GM19240 (cell line): ENCODE measurements around the gene LSAMP.

Source experiments
- DNase-seq: peaks from one replicate; pipeline ENCODE4 v3.0.0; 2011; ENCODE audit warnings: low spot score; ENCODE audit not compliant: insufficient read length

Gene LSAMP

GRCh38 chr3:115980709-115981108, 464.6 kb downstream of the LSAMP start:
- no peak for DNase-seq

GRCh38 chr3:115977866-115978265, 467.4 kb downstream of the LSAMP start:
- DNase-seq = no peak

GRCh38 chr3:115975796-115976195, 469.5 kb downstream of the LSAMP start:
- no peak for DNase-seq

GRCh38 chr3:115975353-115975752, 469.9 kb downstream of the LSAMP start:
- no peak for DNase-seq

GRCh38 chr3:115974940-115975339, 470.3 kb downstream of the LSAMP start:
- no peak for DNase-seq

- no peak for DNase-seq
Measured at GRCh38 chr3:115968871-115969270, 476.4 kb downstream of the LSAMP start.

- DNase-seq = no peak
Measured at GRCh38 chr3:115961380-115961779, 483.9 kb downstream of the LSAMP start.

- DNase-seq = no peak
Measured at GRCh38 chr3:115960799-115961198, 484.5 kb downstream of the LSAMP start.

GRCh38 chr3:115958526-115958925, 486.8 kb downstream of the LSAMP start:
- no peak for DNase-seq

GRCh38 chr3:115947325-115947724, 498.0 kb downstream of the LSAMP start:
- DNase-seq = no peak

GRCh38 chr3:115943579-115943978, 501.7 kb downstream of the LSAMP start:
- DNase-seq = no peak

GRCh38 chr3:115937054-115937453, 508.2 kb downstream of the LSAMP start:
- DNase-seq = no peak

- no peak for DNase-seq
Measured at GRCh38 chr3:115932807-115933206, 512.5 kb downstream of the LSAMP start.

GRCh38 chr3:115931581-115931980, 513.7 kb downstream of the LSAMP start:
- no peak for DNase-seq

- no peak for DNase-seq
Measured at GRCh38 chr3:115930922-115931321, 514.4 kb downstream of the LSAMP start.

GRCh38 chr3:115930168-115930567, 515.1 kb downstream of the LSAMP start:
- DNase-seq = no peak

GRCh38 chr3:115928376-115928775, 516.9 kb downstream of the LSAMP start:
- no peak for DNase-seq

- no peak for DNase-seq
Measured at GRCh38 chr3:115927197-115927596, 518.1 kb downstream of the LSAMP start.

GRCh38 chr3:115922681-115923347, 522.5 kb downstream of the LSAMP start:
- DNase-seq = no peak

GRCh38 chr3:115921711-115922110, 523.6 kb downstream of the LSAMP start:
- no peak for DNase-seq

GRCh38 chr3:115918900-115919299, 526.4 kb downstream of the LSAMP start:
- DNase-seq = no peak

GRCh38 chr3:115916866-115917265, 528.4 kb downstream of the LSAMP start:
- no peak for DNase-seq

- no peak for DNase-seq
Measured at GRCh38 chr3:115915061-115915460, 530.2 kb downstream of the LSAMP start.
